CD14-positive monocyte (primary cell): ENCODE measurements around the gene OR2D2. TPM values are rescaled to one million over a fixed set of nuclear protein-coding genes. Genes with fewer than 3 reads are reported as not detected.

ENCODE experiments used
- DNase-seq, 3 donors: peaks; one replicate each; pipeline ENCODE4 v3.0.0-alpha.2; 2011 to 2022
- H2AFZ ChIP-seq: 2 replicates; pipeline ENCODE4 v1.6.0; 2012; ENCODE audit warnings: mild to moderate bottlenecking, low read depth, low read length, inconsistent platforms; ENCODE audit not compliant: insufficient read depth, poor library complexity, severe bottlenecking
- H3K27ac ChIP-seq, 2 donors: 1 replicate in 1 of 2; 2 replicates in 1 of 2; pipeline ENCODE4 v1.5.1; 2012 to 2013; ENCODE audit warnings: low read length in 2 of 2, control low read depth in 1 of 2, inconsistent platforms in 1 of 2, low read depth in 1 of 2, mild to moderate bottlenecking in 1 of 2
- H3K27me3 ChIP-seq, 2 donors: one replicate each; pipeline versions ENCODE4 v1.6.0 to v1.6.1; 2011 to 2013; ENCODE audit warnings: low read length in 2 of 2; ENCODE audit not compliant: control insufficient read depth in 2 of 2, insufficient read depth in 2 of 2
- H3K36me3 ChIP-seq, 2 donors: replicated peaks in 1 of 2; 1 replicate in 1 of 2; 2 replicates in 1 of 2; pipeline versions ENCODE4 v1.5.1 to v1.6.1; 2012 to 2013; ENCODE audit warnings: low read length in 2 of 2, control low read depth in 1 of 2, inconsistent platforms in 1 of 2, mild to moderate bottlenecking in 1 of 2; ENCODE audit not compliant: insufficient read depth in 2 of 2, control insufficient read depth in 1 of 2
- H3K4me1 ChIP-seq, 2 donors: 1 replicate in 1 of 2; 2 replicates in 1 of 2; pipeline versions ENCODE4 v1.5.1 to v1.6.1; 2012 to 2013; ENCODE audit warnings: low read length in 2 of 2, control low read depth in 1 of 2, inconsistent platforms in 1 of 2, mild to moderate bottlenecking in 1 of 2, moderate library complexity in 1 of 2; ENCODE audit not compliant: insufficient read depth in 2 of 2, control insufficient read depth in 1 of 2
- H3K4me2 ChIP-seq: replicated peaks from 2 replicates; pipeline ENCODE3; 2012; ENCODE audit warnings: low read length, moderate library complexity, mild to moderate bottlenecking; ENCODE audit not compliant: poor library complexity, severe bottlenecking; ENCODE audit errors: extremely low read depth
- H3K4me3 ChIP-seq, 3 experiments: fragments of 200-600 bp in 1 of 3; sonication (generic) in 1 of 3; replicated peaks in 1 of 3; 1 replicate in 2 of 3; 2 replicates in 1 of 3; pipeline ENCODE4 v1.5.1; 2011 to 2013; ENCODE audit warnings: low read length in 3 of 3, mild to moderate bottlenecking in 3 of 3, control low read depth in 2 of 3, low read depth in 2 of 3, inconsistent platforms in 1 of 3, moderate library complexity in 1 of 3
- H3K79me2 ChIP-seq: 2 replicates; pipeline ENCODE4 v1.6.0; 2012; ENCODE audit warnings: mild to moderate bottlenecking, control low read depth, inconsistent platforms, low read length, moderate library complexity; ENCODE audit not compliant: insufficient read depth
- H3K9ac ChIP-seq: 2 replicates; pipeline ENCODE4 v1.6.0; 2017; ENCODE audit warnings: low read length, mild to moderate bottlenecking; ENCODE audit not compliant: insufficient read depth, poor library complexity, severe bottlenecking
- H3K9me3 ChIP-seq, 2 donors: replicated peaks in 1 of 2; 1 replicate in 1 of 2; 2 replicates in 1 of 2; pipeline versions ENCODE4 v1.5.1 to v1.6.1; 2012 to 2013; ENCODE audit warnings: low read length in 2 of 2, control low read depth in 1 of 2; ENCODE audit not compliant: control insufficient read depth in 1 of 2, insufficient read depth in 1 of 2
- H4K20me1 ChIP-seq: 2 replicates; pipeline ENCODE4 v1.6.0; 2012; ENCODE audit warnings: mild to moderate bottlenecking, low read length, control low read depth, moderate library complexity; ENCODE audit not compliant: insufficient read depth
- H3K27ac Mint-ChIP-seq, 7 donors: one replicate each; pipeline ENCODE4 v1.8.0; 2020; ENCODE audit warnings: mild to moderate bottlenecking in 7 of 7, mixed read lengths in 7 of 7, moderate library complexity in 6 of 7, inconsistent platforms in 2 of 7
- H3K27me3 Mint-ChIP-seq, 3 donors: one replicate each; pipeline ENCODE4 v1.8.0; 2021 to 2022; ENCODE audit warnings: low read depth in 3 of 3, mild to moderate bottlenecking in 3 of 3, mixed read lengths in 3 of 3, moderate library complexity in 3 of 3, inconsistent platforms in 1 of 3
- H3K36me3 Mint-ChIP-seq, 2 donors: one replicate each; pipeline ENCODE4 v1.8.0; 2020; ENCODE audit warnings: mixed read lengths in 2 of 2, inconsistent platforms in 1 of 2, mild to moderate bottlenecking in 1 of 2
- H3K4me1 Mint-ChIP-seq: one replicate; pipeline ENCODE4 v1.8.0; 2020; ENCODE audit warnings: mild to moderate bottlenecking, mixed read lengths
- H3K4me3 Mint-ChIP-seq, 2 donors: one replicate each; pipeline ENCODE4 v1.8.0; 2020; ENCODE audit warnings: mild to moderate bottlenecking in 2 of 2, mixed read lengths in 2 of 2, moderate library complexity in 1 of 2
- H3K9me3 Mint-ChIP-seq, 7 donors: one replicate each; pipeline ENCODE4 v1.8.0; 2020 to 2022; ENCODE audit warnings: mixed read lengths in 7 of 7, mild to moderate bottlenecking in 6 of 7, moderate library complexity in 6 of 7, inconsistent platforms in 2 of 7
- WGBS: methylation state at CpG from one replicate; pipeline ENCODE4 v1.1.5; 2013; ENCODE audit warnings: missing lambda C conversion rate; ENCODE audit not compliant: insufficient coverage; 5-methylcytosine and 5-hydroxymethylcytosine counted together
- intact Hi-C, 2 donors: fragments of 100-400 bp; cut with micrococcal nuclease; formaldehyde crosslinking; loops; one replicate each; pipeline versions ENCODE4 v1.15.0 to v1.15.1; 2023
- polyA plus RNA-seq, 3 donors: library from polyadenylated mRNA; depleted of rRNA in 1 of 3; unstranded in 2 of 3; stranded (reverse) in 1 of 3; fragments of 300-500 nt in 2 of 3; fragments of >200 nt in 1 of 3; fragmentation: Illumina TruSeq in 2 of 3; gene quantifications; 1 replicate in 2 of 3; 2 replicates in 1 of 3; pipeline ENCODE4 v1.2.3, GENCODE V29; 2012 to 2021
- TF ChIP-seq, protein P1 (sequence below): fragments of 200-600 bp; IDR thresholded peaks from one replicate; pipeline ENCODE4 v1.8.0; 2022; ENCODE audit warnings: antibody characterized with exemption, mild to moderate bottlenecking

Gene OR2D2
- polyA plus RNA-seq, 3 donors, result not detected

DNA sequence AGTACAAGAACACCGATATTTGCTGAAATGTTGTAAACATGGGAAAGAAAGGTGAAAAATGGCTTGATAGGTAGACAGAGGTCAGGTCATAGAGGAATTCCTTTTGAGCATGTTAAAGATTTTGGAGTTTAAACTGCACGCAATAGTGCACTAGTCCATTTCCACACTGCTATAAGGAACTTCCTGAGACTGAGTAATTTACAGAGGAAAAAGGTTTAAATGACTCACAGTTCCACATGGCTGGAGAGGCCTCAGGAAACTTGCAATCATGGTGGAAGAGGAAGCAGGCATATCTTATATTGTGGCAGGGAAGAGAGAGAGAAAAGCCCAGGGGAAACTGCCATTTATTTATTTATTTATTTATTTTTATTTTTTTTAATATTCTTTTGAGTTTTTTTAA, 41.8 kb downstream of the OR2D2 start:
- H3K36me3 Mint-ChIP-seq, result no peaks in the 10 kb centered on the region
- Histone ChIP-seq H3K4me1 (no peaks in the 10 kb centered on the region), H3K4me3 (no peak overlapping the region), H3K9ac (no peak overlapping the region), H3K4me2 (no peak overlapping the region), H4K20me1 (no peaks in the 10 kb centered on the region), H3K9me3 (peaks cover 0 to 3% of the 10 kb centered on the region in 2 donors), H2AFZ (no peak overlapping the region), H3K27ac (no peak overlapping the region), H3K36me3 (no peaks in the 10 kb centered on the region), H3K79me2 (no peaks in the 10 kb centered on the region), H3K27me3 (no peaks in the 10 kb centered on the region)
- H3K27ac Mint-ChIP-seq, result peak overlapping the region in 1 of 7 donors; percentile 7
- H3K27me3 Mint-ChIP-seq, result peaks cover 0 to 1% (median 0%) of the 10 kb centered on the region in 3 donors
- TF ChIP-seq, protein P1, sequence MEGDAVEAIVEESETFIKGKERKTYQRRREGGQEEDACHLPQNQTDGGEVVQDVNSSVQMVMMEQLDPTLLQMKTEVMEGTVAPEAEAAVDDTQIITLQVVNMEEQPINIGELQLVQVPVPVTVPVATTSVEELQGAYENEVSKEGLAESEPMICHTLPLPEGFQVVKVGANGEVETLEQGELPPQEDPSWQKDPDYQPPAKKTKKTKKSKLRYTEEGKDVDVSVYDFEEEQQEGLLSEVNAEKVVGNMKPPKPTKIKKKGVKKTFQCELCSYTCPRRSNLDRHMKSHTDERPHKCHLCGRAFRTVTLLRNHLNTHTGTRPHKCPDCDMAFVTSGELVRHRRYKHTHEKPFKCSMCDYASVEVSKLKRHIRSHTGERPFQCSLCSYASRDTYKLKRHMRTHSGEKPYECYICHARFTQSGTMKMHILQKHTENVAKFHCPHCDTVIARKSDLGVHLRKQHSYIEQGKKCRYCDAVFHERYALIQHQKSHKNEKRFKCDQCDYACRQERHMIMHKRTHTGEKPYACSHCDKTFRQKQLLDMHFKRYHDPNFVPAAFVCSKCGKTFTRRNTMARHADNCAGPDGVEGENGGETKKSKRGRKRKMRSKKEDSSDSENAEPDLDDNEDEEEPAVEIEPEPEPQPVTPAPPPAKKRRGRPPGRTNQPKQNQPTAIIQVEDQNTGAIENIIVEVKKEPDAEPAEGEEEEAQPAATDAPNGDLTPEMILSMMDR, result no peak
- intact Hi-C loops, result no loop called here
- H3K4me3 Mint-ChIP-seq, result no peak overlapping the region
- H3K4me1 Mint-ChIP-seq, result no peaks in the 10 kb centered on the region
- WGBS, result 100% methylated on average over 1 of the region's 2 CpGs
- H3K9me3 Mint-ChIP-seq, result peaks cover 9 to 19% (median 12%) of the 10 kb centered on the region in 7 donors
- DNase-seq, result no peak

DNA sequence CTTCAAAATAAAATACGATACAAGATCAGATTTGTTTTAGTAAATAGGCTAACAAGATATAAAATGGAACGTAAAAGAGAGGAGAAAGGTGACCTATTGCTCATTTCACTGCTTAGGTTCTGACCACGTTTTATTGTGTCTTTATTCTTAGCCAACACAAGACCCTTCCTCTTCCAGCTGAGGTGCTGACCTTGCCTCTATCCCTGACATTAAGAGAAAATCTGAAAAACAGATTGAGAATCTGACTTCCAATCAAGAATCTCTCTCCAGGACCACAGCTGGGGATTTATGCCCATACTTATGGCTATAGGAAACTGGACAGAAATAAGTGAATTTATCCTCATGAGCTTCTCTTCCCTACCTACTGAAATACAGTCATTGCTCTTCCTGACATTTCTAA, 46.9 kb downstream of the OR2D2 start, which contains the start of gene OR10A5:
Gene OR10A5, plus strand, starts transcription at position 301 of the 400 bp plus-strand sequence. Its CDS starts 0 bp downstream, at position 301.
- no peak within 1 kb of the TSS for H3K27ac ChIP-seq
- Mint-ChIP-seq H3K4me3 (no peak within 1 kb of the TSS), H3K36me3 (no peaks in the 10 kb centered on the region), H3K4me1 (no peaks in the 10 kb centered on the region), H3K9me3 (peaks cover 2 to 11% (median 5%) of the 10 kb centered on the region in 7 donors), H3K27ac (no peak within 1 kb of the TSS), H3K27me3 (peaks cover 0 to 2% (median 0%) of the 10 kb centered on the region in 3 donors)
- TF ChIP-seq, protein P1, result no peak
- intact Hi-C loops, result no loop called here
- no peak within 1 kb of the TSS for H3K4me2 ChIP-seq
- H3K79me2 ChIP-seq, result no peaks in the 10 kb centered on the region
- no peaks in the 10 kb centered on the region for H3K36me3 ChIP-seq
- H4K20me1 ChIP-seq, result no peaks in the 10 kb centered on the region
- no peaks in the 10 kb centered on the region for H3K9me3 ChIP-seq
- no peak within 1 kb of the TSS for H3K9ac ChIP-seq
- H2AFZ ChIP-seq, result no peak within 1 kb of the TSS
- no peaks in the 10 kb centered on the region for H3K4me1 ChIP-seq
- no peaks in the 10 kb centered on the region for H3K27me3 ChIP-seq
- no peak within 1 kb of the TSS for H3K4me3 ChIP-seq
- no peak for DNase-seq
- WGBS, result 83% methylated on average over 1 of the region's 3 CpGs
